ENCODE results near the gene F8. TPM values are rescaled to one million over a fixed set of nuclear protein-coding genes. Genes with fewer than 3 reads are reported as not detected.
A peak's percentile ranks its signal among the peaks of the same experiment; 100 is the strongest.
"Not testable (repeated sequence)": the region's sequence is repeated elsewhere in the genome, so short reads cannot be mapped to it uniquely, and the experiment has no call there.

The F8 gene
- total RNA-seq, 1 donor from 2014 or later, result 12.7 TPM

DNA sequence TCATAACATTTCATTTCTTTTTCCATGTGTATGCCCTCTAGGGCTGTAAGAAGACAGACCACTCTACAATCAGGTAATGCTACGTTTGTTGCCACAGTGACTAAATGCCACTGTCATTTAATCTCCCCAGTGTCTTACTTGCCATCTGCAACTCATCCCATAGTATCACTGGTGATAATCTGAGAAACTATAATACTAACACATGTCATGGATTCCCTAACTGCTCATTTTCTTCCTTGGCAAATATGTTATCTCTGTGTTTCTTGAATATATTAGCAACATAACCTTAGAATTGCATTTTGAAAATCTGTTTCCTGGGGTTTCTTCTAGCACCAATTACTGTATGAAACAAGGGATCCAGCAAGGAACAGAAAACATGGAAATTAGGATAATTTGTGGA lies 130.2 kb downstream of the F8 start:
- H3K4me3 ChIP-seq, result no peak overlapping the region
- no peaks in the 10 kb centered on the region for H3K4me1 ChIP-seq
- intact Hi-C loops (cut with DNase I), result no loop called here
- H3K36me3 ChIP-seq, result no peaks in the 10 kb centered on the region
- no peaks in the 10 kb centered on the region for H3K9me3 ChIP-seq
- TF ChIP-seq, protein P1, sequence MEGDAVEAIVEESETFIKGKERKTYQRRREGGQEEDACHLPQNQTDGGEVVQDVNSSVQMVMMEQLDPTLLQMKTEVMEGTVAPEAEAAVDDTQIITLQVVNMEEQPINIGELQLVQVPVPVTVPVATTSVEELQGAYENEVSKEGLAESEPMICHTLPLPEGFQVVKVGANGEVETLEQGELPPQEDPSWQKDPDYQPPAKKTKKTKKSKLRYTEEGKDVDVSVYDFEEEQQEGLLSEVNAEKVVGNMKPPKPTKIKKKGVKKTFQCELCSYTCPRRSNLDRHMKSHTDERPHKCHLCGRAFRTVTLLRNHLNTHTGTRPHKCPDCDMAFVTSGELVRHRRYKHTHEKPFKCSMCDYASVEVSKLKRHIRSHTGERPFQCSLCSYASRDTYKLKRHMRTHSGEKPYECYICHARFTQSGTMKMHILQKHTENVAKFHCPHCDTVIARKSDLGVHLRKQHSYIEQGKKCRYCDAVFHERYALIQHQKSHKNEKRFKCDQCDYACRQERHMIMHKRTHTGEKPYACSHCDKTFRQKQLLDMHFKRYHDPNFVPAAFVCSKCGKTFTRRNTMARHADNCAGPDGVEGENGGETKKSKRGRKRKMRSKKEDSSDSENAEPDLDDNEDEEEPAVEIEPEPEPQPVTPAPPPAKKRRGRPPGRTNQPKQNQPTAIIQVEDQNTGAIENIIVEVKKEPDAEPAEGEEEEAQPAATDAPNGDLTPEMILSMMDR (IDR thresholded peaks at IDR 0.05), result no peak
- H3K27ac ChIP-seq, result no peak overlapping the region
- no peaks in the 10 kb centered on the region for H3K27me3 ChIP-seq
- DNase-seq (no peak), ATAC-seq (no peak)

DNA sequence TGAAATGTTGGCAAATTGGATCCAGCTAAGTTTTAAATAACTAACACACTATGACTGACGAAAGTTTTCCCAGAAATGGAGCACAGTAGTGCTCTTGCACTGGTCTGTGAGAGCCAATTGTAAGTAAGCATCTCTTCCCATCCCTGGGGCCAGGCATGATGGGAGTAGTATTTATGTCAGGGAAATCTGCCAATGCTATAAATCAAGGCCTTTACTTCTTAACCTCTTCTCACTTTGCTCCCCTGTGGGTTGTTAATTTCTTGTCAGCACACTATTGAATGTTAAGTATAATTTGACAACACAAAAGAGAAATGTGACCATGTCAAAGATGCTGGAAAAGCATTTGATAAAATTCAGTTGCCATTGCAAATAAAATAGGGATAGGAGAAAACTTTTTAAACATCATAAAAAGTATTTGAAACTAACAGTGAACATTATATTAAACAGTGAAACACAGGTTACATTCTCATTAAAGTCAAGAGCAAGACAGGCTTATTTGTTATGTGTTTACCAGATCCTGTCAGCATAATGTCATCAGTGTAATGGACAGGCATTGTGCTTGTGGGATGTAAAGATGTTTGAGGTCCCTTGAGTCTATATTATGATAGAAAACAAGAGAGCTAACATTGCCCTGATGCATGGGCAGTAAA lies 131.4 kb downstream of the F8 start:
- DNase-seq, result no peak
- Histone ChIP-seq H3K9me3 (no peaks in the 10 kb centered on the region), H3K27me3 (no peaks in the 10 kb centered on the region), H3K4me3 (no peak overlapping the region), H3K36me3 (no peaks in the 10 kb centered on the region), H3K4me1 (no peaks in the 10 kb centered on the region), H3K27ac (no peak overlapping the region)
- TF ChIP-seq, protein P1 (IDR thresholded peaks at IDR 0.05), result no peak
- ATAC-seq, result no peak
- intact Hi-C loops (cut with DNase I), result no loop called here

DNA sequence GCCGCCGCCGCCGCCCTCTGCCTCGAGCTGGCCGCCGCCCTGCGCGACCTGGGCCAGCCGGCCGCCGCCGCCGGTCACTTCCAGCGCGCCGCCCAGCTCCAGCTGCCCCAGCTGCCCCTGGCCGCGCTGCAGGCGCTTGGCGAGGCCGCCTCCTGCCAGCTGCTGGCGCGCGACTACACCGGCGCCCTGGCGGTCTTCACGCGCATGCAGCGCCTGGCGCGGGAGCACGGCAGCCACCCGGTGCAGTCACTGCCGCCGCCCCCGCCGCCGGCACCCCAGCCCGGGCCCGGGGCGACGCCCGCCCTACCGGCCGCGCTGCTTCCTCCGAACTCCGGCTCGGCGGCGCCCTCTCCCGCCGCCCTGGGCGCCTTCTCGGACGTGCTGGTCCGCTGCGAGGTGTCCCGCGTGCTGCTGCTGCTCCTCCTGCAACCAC lies 135.7 kb downstream of the F8 start:
- intact Hi-C loops (cut with DNase I); H3K4me1 ChIP-seq; H3K27ac ChIP-seq; DNase-seq; H3K9me3 ChIP-seq; H3K4me3 ChIP-seq; H3K27me3 ChIP-seq; H3K36me3 ChIP-seq: not testable (repeated sequence)
- ATAC-seq, result peak; percentile 73

DNA sequence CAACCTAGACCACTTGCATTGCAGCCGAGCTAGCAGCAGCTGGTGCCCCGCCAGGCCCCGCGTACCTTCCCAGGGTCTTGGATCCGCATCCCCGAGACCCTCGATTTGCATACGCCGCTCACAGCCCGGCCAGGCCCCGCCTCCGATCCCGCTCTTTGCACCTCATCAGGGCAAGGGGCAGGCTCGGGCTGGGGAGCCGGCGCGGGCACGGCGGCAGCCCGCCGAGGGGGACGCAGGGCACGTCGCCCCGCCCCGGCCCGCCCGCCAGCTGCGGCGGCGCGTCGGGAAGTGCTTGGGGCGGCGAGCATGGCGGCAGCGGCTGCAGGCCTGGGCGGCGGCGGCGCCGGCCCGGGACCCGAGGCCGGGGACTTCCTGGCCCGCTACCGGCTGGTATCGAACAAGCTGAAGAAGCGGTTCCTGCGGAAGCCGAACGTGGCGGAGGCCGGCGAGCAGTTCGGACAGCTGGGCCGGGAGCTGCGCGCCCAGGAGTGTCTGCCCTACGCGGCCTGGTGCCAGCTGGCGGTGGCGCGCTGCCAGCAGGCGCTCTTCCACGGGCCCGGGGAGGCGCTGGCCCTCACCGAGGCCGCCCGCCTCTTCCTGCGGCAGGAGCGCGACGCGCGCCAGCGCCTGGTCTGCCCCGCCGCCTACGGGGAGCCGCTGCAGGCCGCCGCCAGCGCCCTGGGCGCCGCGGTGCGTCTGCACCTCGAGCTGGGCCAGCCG lies 136.3 kb downstream of the F8 start, which contains the start of gene F8A1:
TSS of gene F8A1 (plus strand) at position 287 of the 720 bp plus-strand sequence. CDS start at position 307, 20 bp downstream.
- DNase-seq, result peak; percentile 88
- H3K4me1 ChIP-seq; H3K36me3 ChIP-seq; H3K27ac ChIP-seq; intact Hi-C loops (cut with DNase I); H3K27me3 ChIP-seq; H3K9me3 ChIP-seq: not testable (repeated sequence)
- ATAC-seq, result peak; percentile 94
- peak within 1 kb of the TSS; percentile 36 for H3K4me3 ChIP-seq

DNA sequence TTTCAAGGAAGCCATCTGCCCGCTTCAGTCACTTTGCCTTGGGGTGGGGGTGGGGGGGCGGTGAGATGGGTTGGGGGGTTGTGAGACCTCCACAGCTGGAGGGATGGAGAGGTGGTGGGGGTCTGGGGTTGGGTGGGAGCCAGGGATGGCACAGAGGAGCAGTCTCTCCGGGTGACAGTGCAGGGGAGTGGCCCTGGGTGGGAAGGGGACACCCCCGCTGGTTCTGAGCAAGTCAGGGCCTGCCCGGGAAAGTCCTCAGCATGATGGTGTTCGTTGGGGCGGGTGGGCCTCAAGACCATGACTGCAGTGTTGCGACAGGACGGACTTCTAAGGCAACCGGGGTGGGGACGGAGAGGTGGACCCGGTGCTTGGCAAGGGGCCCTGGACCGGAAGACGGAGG lies 137.0 kb downstream of the F8 start:
- H3K4me3 ChIP-seq; H3K4me1 ChIP-seq; DNase-seq; H3K27ac ChIP-seq; H3K36me3 ChIP-seq; ATAC-seq; H3K27me3 ChIP-seq; H3K9me3 ChIP-seq; intact Hi-C loops (cut with DNase I): not testable (repeated sequence)

DNA sequence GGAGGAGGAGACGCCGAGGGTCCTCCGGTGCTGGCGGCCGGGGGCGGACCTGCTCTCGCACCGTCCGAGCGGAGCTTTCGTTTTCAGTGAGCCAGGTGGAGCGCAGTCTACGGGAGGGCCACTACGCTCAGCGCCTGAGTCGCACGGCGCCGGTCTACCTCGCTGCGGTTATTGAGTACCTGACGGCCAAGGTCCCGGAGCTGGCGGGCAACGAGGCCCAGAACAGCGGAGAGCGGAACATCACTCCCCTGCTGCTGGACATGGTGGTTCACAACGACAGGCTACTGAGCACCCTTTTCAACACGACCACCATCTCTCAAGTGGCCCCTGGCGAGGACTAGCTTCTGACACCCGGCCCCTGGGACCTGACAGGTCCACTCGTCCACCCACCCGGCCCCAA lies 137.5 kb downstream of the F8 start:
- H3K4me3 ChIP-seq; H3K36me3 ChIP-seq; H3K4me1 ChIP-seq; H3K9me3 ChIP-seq; ATAC-seq; H3K27me3 ChIP-seq; H3K27ac ChIP-seq; DNase-seq; intact Hi-C loops (cut with DNase I): not testable (repeated sequence)

DNA sequence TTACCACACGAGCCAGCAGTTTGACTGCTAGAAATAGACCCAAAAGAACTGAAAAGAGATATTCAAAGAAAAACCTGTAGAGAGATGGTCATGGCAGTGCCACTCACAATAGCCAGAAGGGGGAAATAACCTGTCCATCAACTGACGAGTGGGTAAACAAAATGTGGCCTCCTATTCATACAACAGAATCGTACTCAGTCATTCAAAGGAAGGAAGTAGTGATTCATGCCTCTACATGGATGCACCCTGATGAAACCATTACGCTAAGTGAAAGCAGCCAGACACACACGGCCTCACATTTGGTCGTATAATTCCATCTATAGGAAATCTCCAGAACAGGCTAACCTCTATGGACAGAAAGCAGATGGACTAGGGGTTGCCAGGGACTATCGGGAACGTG lies 138.5 kb downstream of the F8 start:
- intact Hi-C loops (cut with DNase I); H3K4me3 ChIP-seq; DNase-seq; H3K36me3 ChIP-seq; H3K27ac ChIP-seq; H3K9me3 ChIP-seq; H3K27me3 ChIP-seq; ATAC-seq; H3K4me1 ChIP-seq: not testable (repeated sequence)

DNA sequence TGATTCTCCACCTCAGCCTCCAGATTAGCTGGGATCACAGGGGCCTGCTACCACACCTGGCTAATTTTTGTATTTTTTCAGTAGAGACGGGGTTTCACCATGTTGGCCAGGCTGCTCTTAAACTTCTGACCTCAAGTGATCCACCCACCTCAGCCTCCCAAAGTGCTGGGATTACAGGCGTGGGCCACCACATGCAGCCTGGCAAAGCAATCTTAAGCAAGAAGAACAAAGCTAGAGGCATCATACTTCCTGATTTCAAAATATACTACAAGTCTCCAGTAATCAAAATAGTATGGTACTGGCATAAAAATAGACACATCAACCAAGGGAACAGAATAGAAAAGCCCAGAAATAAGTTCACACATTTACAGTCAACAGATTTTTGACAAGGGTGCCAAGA lies 149.2 kb downstream of the F8 start:
- Histone ChIP-seq H3K9me3 (no peaks in the 10 kb centered on the region), H3K27ac (no peak overlapping the region), H3K4me1 (no peaks in the 10 kb centered on the region), H3K27me3 (no peaks in the 10 kb centered on the region), H3K36me3 (no peaks in the 10 kb centered on the region), H3K4me3 (no peak overlapping the region)
- ATAC-seq (no peak), DNase-seq (no peak)
- intact Hi-C loops (cut with DNase I), result no loop called here
- TF ChIP-seq, protein P1 (IDR thresholded peaks at IDR 0.05), result no peak

DNA sequence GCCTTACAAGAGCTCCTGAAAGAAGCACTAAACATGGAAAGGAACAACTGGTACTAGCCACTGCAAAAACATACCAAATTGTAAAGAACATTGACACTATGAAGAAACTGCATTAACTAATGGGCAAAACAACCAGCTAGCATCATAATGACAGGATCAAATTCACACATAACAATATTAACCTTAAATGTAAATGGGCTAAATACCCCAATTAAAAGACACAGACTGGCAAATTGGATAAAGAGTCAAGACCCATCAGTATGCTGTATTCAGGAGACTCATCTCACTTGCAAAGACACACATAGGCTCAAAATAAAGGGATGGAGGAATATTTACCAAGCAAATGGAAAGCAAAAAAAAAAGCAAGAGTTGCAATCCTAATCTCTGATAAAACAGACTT lies 154.0 kb downstream of the F8 start:
- H3K27me3 ChIP-seq; DNase-seq; H3K36me3 ChIP-seq; H3K9me3 ChIP-seq; H3K4me3 ChIP-seq; H3K27ac ChIP-seq; ATAC-seq; intact Hi-C loops (cut with DNase I); H3K4me1 ChIP-seq: not testable (repeated sequence)

Measured in upper lobe of right lung (tissue), 1 donor.